GM19193 (cell line): Measurements from ENCODE around the gene CDAN1.

Experiments used
- POLR2A ChIP-seq: IDR thresholded peaks from 4 replicates; pipeline ENCODE4 v1.6.1; 2011; ENCODE audit not compliant: insufficient read depth, insufficient read length; ENCODE audit errors: extremely low read depth

CDAN1 gene

GRCh38 chr15:42725331-42725903 lies 11.5 kb downstream of the CDAN1 start:
- no peak for TF ChIP-seq POLR2A

GRCh38 chr15:42724276-42724675 lies 12.7 kb downstream of the CDAN1 start:
- no peak for TF ChIP-seq POLR2A

GRCh38 chr15:42723068-42723467 lies 13.9 kb downstream of the CDAN1 start:
- no peak for TF ChIP-seq POLR2A

GRCh38 chr15:42721916-42722315 lies 15.0 kb downstream of the CDAN1 start:
- no peak for TF ChIP-seq POLR2A

- no peak for TF ChIP-seq POLR2A
These were observed 15.9 kb downstream of the CDAN1 start for GRCh38 chr15:42721016-42721415.

- no peak for TF ChIP-seq POLR2A
These were observed 16.9 kb downstream of the CDAN1 start for GRCh38 chr15:42720071-42720470.

GRCh38 chr15:42719043-42719442 lies 17.9 kb downstream of the CDAN1 start:
- no peak for TF ChIP-seq POLR2A

GRCh38 chr15:42716626-42717025 lies 20.3 kb downstream of the CDAN1 start:
- TF ChIP-seq POLR2A, result no peak

GRCh38 chr15:42716125-42716524 lies 20.8 kb downstream of the CDAN1 start:
- TF ChIP-seq POLR2A, result no peak

- no peak for TF ChIP-seq POLR2A
These were observed 24.3 kb downstream of the CDAN1 start for GRCh38 chr15:42712584-42712983.

GRCh38 chr15:42711746-42712145 lies 25.2 kb downstream of the CDAN1 start:
- no peak for TF ChIP-seq POLR2A

GRCh38 chr15:42710662-42711061 lies 26.3 kb downstream of the CDAN1 start:
- no peak for TF ChIP-seq POLR2A

- no peak for TF ChIP-seq POLR2A
These were observed 28.9 kb downstream of the CDAN1 start for GRCh38 chr15:42707873-42708544.

- no peak for TF ChIP-seq POLR2A
These were observed 29.9 kb downstream of the CDAN1 start for GRCh38 chr15:42707068-42707467.

- TF ChIP-seq POLR2A, result no peak
These were observed 31.6 kb downstream of the CDAN1 start for GRCh38 chr15:42705336-42705735.

GRCh38 chr15:42704492-42704926 lies 32.4 kb downstream of the CDAN1 start:
- no peak for TF ChIP-seq POLR2A
